DMS 273 treated with DMSO at 0.1 percent for 48 hours (cell line): Measurements from ENCODE around the gene EGLN1.
"Not testable (repeated sequence)": the region's sequence is repeated elsewhere in the genome, so short reads cannot be mapped to it uniquely, and the experiment has no call there.

ENCODE experiments used
- DNase-seq: peaks from one replicate; lab custom pipeline; 2025; lab: John Stamatoyannopoulos, UW

Gene EGLN1

GRCh38 chr1:231357831-231358354, 64.2 kb downstream of the EGLN1 start:
- peak; percentile 51 for DNase-seq

- DNase-seq, result no peak
Measured at GRCh38 chr1:231357187-231357772, 64.8 kb downstream of the EGLN1 start.

- no peak for DNase-seq
Measured at GRCh38 chr1:231355171-231355570, 66.9 kb downstream of the EGLN1 start.

GRCh38 chr1:231354330-231355020, 67.6 kb downstream of the EGLN1 start:
- no peak for DNase-seq

- DNase-seq, result no peak
Measured at GRCh38 chr1:231353086-231353485, 69.0 kb downstream of the EGLN1 start.

GRCh38 chr1:231351816-231352215, 70.3 kb downstream of the EGLN1 start:
- DNase-seq, result no peak

- not testable (repeated sequence) for DNase-seq
Measured at GRCh38 chr1:231348856-231349255, 73.2 kb downstream of the EGLN1 start.

- DNase-seq, result no peak
Measured at GRCh38 chr1:231348442-231348841, 73.6 kb downstream of the EGLN1 start.

- no peak for DNase-seq
Measured at GRCh38 chr1:231347961-231348360, 74.1 kb downstream of the EGLN1 start.

- DNase-seq, result no peak
Measured at GRCh38 chr1:231340328-231341013, 81.6 kb downstream of the EGLN1 start.

- no peak for DNase-seq
Measured at GRCh38 chr1:231338270-231339128, 83.6 kb downstream of the EGLN1 start, which contains the start of gene SPRTN. Gene SPRTN, plus strand, starts transcription at chr1:231338293. Its CDS starts 91 bp downstream, at chr1:231338384.

GRCh38 chr1:231337472-231338269, 84.4 kb downstream of the EGLN1 start, which contains the start of gene EXOC8:
Gene EXOC8, minus strand, starts transcription at chr1:231337852. Its CDS starts 107 bp downstream, at chr1:231337745.
- DNase-seq, result peak; percentile 96

- DNase-seq, result no peak
Measured at GRCh38 chr1:231337043-231337471, 85.0 kb downstream of the EGLN1 start.

- DNase-seq, result no peak
Measured at GRCh38 chr1:231335663-231336602, 86.2 kb downstream of the EGLN1 start.

- no peak for DNase-seq
Measured at GRCh38 chr1:231334952-231335351, 87.1 kb downstream of the EGLN1 start.

- DNase-seq, result no peak
Measured at GRCh38 chr1:231334079-231334666, 87.9 kb downstream of the EGLN1 start.

- DNase-seq, result no peak
Measured at GRCh38 chr1:231332761-231333160, 89.3 kb downstream of the EGLN1 start.

GRCh38 chr1:231329483-231329882, 92.6 kb downstream of the EGLN1 start:
- no peak for DNase-seq

GRCh38 chr1:231327617-231328016, 94.5 kb downstream of the EGLN1 start:
- no peak for DNase-seq
